GM21825 (cell line): ENCODE data around the gene VWA3B.
"Not testable (repeated sequence)": the region's sequence is repeated elsewhere in the genome, so short reads cannot be mapped to it uniquely, and the experiment has no call there.

ENCODE experiments used
- ATAC-seq: cut with Tn5 transposase; IDR thresholded peaks from one replicate; pipeline ENCODE4 v1.9.1; 2021; ENCODE audit warnings: mild to moderate bottlenecking, moderate library complexity; ENCODE audit not compliant: unreplicated experiment

The VWA3B gene

DNA sequence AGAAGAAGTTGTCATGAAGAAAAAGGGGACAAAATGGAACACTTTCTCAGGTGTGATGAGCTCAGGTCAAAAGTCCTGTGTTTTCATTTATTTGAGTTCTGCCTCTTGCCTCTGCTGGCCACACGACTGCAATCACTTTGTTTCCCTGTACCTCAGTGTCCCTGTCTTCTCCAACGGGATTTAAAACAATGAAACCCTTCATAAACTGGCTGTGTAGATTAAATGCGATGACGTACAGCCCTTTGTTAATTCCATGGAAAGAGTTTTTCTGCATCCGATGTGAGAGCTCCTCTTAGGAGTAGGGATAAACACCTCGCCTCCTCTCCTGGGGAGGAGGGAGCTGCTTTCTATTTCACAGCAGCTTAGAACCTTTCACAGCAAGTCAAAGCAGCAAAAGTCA lies 207.7 kb downstream of the VWA3B start:
- no peak for ATAC-seq

DNA sequence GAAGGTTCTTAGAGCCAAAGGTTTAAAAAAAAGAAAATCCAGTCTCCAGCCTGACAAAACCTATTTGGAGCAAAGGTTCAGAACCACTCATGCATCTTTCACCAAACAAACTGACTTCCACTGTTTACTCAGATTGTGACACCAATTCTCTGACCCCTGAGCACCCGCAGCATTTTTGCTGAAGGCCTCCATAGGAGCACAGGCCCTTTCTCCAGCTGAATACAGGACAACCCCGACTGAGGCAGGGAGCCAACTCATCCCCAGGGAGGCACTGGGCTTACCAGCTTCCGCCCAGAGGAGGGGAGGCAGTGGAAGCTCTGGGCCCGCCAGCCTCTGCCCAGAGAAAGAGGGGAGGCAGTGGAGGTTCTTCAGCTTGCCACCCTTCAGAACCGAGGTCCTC lies 208.3 kb downstream of the VWA3B start:
- no peak for ATAC-seq

GRCh38 chr2:98295721-98296414 lies 208.9 kb downstream of the VWA3B start:
- ATAC-seq = no peak

DNA sequence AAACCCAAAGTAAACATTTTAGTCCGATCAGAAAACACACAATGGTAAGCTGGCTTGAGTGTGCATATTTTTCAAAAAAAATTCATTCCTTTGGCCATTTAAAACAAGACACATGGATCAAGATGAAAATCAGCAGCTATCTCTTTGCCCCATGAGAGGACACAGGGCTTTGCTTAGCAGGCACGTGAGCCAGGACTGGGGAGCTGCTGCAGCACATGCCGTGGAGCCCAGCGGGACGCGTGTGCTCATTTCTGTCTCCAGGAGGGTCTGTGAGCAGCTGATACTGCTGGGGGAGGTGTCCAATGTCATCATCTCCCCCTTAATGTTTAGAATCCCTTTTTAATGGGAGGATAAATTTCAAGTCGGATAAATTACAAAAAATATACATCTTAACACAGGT lies 209.5 kb downstream of the VWA3B start:
- no peak for ATAC-seq

- ATAC-seq = no peak
Measured at GRCh38 chr2:98297817-98298682, 211.1 kb downstream of the VWA3B start.

DNA sequence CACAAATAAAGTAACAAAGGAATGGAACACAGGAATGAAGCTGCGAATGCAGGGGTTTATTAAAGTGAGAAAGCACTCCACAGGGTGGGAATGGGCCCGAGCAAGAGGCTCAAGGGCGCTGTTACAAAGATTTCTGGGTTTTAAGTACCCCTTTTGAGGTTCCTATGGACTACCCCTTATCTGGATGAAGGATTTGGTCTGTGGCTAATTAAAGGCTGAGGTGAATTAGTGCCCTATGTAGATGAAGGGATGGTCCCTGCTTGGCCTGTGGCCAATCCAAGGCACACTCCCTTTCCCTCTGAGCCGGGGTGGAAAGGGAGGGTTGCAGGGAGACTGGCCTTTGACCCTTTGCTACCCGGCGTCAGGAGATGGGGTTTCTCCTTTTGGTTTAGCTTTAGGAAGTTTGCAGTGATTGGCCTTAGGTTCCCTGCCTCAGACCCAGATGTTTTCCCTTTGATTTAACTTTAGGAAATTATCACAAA lies 211.8 kb downstream of the VWA3B start:
- ATAC-seq = no peak

DNA sequence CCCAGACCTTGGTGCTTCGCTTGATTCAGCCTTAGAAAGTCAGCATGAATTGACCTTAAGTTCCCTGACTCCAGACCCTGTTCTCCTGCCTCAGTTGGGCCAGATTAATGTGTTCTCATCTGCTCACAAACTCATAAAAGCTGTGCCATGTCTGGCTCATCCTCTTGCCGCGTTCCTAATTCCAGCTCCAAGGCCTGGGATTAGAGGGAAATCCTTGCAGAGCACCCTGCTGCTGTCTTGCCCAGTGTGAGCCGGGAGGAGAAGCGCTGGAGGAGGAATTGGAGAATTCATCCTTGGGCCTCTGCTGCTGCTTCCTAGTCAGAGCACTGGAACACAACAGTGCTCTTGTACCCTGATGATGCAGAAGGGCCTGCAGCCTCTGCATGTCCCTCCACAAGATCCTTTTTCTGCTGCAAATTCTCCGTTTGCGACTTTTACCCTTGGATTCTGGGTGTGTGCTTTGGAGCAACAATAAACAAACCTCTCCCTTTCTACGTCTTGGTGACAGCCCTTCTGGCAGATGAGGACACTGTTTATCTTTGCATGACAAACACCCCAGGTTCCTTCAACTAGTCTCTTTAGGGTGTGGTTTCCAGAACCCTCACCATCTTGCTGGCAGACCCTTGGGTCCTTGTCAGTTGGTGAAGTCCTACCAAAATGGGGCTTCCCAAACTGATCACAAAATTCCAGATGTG lies 212.4 kb downstream of the VWA3B start:
- ATAC-seq = no peak

- ATAC-seq = no peak
Measured at GRCh38 chr2:98300141-98300874, 213.3 kb downstream of the VWA3B start.

- ATAC-seq = no peak
Measured at GRCh38 chr2:98301469-98301868, 214.5 kb downstream of the VWA3B start.

GRCh38 chr2:98307131-98307696 lies 220.2 kb downstream of the VWA3B start:
- ATAC-seq = not testable (repeated sequence)

- no peak for ATAC-seq
Measured at GRCh38 chr2:98308068-98308467, 221.1 kb downstream of the VWA3B start.

GRCh38 chr2:98308532-98308931 lies 221.6 kb downstream of the VWA3B start:
- no peak for ATAC-seq

DNA sequence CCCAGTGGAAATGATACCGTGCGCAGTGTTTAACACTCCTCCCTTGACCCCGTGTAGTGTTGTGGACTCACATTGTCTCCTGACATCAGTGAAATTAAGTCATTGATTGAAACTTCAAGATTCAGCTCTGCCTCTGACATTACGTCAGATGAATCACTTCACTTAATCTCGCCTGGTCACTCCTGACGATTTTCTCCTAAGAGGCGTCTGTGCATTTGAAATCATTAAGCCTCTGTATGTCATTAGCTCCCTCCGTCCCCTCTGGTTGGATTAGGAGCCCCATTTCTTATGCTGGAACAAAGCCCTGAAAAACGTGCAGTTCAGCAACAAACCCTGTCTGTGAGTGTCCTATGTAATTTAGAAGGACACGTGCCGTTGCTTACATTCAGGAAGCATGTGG lies 222.6 kb downstream of the VWA3B start:
- no peak for ATAC-seq

- ATAC-seq = no peak
Measured at GRCh38 chr2:98310010-98310409, 223.0 kb downstream of the VWA3B start.

DNA sequence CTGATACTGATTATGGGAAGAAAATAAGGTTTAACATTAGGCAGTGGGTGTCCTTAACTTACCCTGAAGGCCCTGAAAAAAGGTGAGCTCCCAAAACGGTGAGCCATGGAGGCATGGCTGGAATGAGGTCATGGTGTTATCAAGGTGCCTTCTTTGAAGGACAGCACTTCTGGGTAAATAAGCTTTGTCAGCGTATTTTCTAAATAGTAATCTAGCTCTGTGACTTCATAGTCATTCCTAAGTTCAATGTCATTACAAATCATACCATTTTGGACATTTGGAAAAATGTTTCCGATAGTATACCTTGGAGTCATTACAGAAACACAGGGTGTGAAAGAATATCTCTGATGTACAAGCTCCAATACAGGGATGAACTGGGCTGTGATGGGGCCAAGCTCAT lies 224.1 kb downstream of the VWA3B start:
- no peak for ATAC-seq

GRCh38 chr2:98311771-98312545 lies 225.0 kb downstream of the VWA3B start:
- ATAC-seq = no peak

GRCh38 chr2:98313492-98314250 lies 226.7 kb downstream of the VWA3B start:
- ATAC-seq = no peak

DNA sequence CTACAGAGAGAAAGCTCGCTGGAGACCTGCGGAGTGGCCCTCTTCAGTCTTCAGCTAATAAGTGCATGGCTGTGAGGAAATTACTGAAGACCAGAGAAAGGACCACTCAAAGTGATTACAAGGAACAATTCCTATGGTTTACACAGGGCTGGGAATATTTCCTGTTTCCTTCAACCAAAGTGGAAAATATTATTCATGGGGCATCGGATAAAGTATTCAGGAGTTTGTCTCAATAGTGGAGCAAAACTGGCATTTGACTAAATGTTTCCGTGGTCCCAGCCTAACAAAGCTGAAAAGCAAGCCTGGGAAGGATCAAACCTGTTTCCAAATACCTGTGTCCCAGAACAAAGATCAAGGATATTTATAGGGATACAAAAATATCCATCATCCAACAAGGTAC lies 227.3 kb downstream of the VWA3B start:
- ATAC-seq = no peak

DNA sequence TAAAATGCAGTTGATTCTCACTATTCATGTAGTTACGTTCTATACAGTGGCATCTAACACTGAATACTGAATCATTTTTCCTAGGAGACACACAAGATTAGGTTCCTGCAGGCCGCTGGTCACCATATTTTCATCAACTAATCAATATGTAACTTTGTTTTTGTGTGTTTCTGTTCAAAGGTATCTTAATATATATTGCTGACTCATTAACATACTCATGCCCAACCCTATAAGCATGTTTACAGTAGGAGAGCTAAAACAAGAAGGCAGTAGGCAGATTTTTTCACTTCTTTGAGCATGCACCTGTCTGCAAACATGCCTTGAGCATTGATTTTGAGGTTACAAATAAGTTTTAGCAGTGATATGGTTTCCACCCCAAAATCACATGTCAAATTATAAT lies 229.0 kb downstream of the VWA3B start:
- ATAC-seq = no peak
